ENCODE data around the gene SLC36A3. TPM values are rescaled to one million over a fixed set of nuclear protein-coding genes. Genes with fewer than 3 reads are reported as not detected.

The SLC36A3 gene
- total and polyA plus RNA-seq, 2 donors from 2014 or later = not detected

DNA sequence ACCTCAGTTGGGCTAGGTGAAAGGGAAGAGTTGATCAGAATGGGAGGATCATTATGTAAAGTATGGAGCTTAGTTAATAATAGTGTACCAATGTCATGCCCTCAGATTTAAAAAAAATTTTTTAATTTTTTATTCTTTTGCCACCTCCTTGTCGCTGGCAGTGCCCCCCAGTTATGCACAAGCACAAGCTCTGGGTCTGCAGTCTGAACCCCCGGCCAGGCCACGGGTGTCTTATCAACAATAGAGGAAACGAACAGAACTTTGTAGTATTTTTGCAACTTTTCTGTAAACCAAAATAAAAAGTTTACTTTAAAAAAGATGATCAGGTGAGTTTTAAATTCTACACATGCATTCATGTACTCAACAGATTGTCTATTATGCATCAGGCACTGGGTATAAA is 51.9 kb downstream of the SLC36A3 start:
- Histone ChIP-seq H3K4me3 (ENCODE audit: low read length in 3 of 3) (peak overlapping the region in 1 of 3 donors; percentile 81), H3K4me1 (ENCODE audit: control insufficient read depth in 2 of 3, insufficient read depth in 2 of 3, low read depth in 1 of 3, low read length in 3 of 3) (peaks cover 0 to 16% (median 13%) of the 10 kb centered on the region in 3 donors), H3K27me3 (ENCODE audit: control insufficient read depth, insufficient read depth, low read length) (no peaks in the 10 kb centered on the region), H3K27ac (ENCODE audit: low read depth in 2 of 2, low read length in 2 of 2) (no peak overlapping the region), H3K36me3 (ENCODE audit: control insufficient read depth in 2 of 3, insufficient read depth in 3 of 3, low read length in 3 of 3) (no peaks in the 10 kb centered on the region), H3K9me3 (ENCODE audit: control insufficient read depth in 2 of 3, insufficient read depth in 1 of 3, low read length in 3 of 3) (no peaks in the 10 kb centered on the region), H3K9ac (ENCODE audit: low read length in 3 of 3) (peak overlapping the region in 1 of 3 donors; percentile 71)
- intact Hi-C loops (cut with DNase I) = no loop called here
- DNase-seq (no peak), FAIRE-seq (no peak)
- TF ChIP-seq, protein P1, sequence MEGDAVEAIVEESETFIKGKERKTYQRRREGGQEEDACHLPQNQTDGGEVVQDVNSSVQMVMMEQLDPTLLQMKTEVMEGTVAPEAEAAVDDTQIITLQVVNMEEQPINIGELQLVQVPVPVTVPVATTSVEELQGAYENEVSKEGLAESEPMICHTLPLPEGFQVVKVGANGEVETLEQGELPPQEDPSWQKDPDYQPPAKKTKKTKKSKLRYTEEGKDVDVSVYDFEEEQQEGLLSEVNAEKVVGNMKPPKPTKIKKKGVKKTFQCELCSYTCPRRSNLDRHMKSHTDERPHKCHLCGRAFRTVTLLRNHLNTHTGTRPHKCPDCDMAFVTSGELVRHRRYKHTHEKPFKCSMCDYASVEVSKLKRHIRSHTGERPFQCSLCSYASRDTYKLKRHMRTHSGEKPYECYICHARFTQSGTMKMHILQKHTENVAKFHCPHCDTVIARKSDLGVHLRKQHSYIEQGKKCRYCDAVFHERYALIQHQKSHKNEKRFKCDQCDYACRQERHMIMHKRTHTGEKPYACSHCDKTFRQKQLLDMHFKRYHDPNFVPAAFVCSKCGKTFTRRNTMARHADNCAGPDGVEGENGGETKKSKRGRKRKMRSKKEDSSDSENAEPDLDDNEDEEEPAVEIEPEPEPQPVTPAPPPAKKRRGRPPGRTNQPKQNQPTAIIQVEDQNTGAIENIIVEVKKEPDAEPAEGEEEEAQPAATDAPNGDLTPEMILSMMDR (IDR thresholded peaks at IDR 0.05; ENCODE audit: borderline replicate concordance, extremely low read depth, insufficient read depth) = no peak

- no peak overlapping the region for H3K27ac ChIP-seq (ENCODE audit: low read depth in 2 of 2, low read length in 2 of 2)
Measured at GRCh38 chr5:151251001-151251551, 52.5 kb downstream of the SLC36A3 start.

DNA sequence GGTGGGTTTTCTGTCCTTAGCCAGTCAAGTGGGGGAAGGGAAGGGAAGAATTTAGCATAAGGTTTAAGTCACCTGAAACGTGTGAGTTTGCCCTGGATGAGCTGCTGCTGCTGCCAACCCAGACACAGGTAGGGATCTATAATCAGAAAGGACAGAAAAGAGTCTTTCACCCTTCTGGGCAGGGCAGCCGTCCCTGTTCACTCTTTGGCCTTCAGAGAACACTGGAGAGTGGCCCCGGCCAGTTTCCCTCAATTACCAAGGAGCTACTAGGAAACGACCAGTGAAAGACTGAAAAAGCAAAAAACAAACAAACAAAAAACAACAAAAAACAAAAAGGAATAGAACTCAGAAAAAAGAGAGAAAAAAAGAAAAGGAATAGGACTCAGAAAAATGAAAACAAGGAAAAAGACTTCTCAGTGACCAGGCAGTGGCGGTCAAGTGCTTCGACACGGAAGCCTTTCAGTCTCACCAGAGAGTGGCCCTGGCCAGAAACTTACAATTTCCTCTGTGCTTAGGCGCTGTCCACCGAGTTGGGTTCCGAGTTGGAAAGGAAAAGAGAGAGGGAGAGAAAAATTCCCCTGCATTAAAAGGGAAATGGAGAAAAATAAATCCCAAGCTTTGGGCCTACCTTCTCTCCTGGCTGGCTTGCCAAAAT is 53.1 kb downstream of the SLC36A3 start:
- no peak overlapping the region for H3K4me3 ChIP-seq (ENCODE audit: low read length in 3 of 3)
- no peak overlapping the region for H3K9ac ChIP-seq (ENCODE audit: low read length in 3 of 3)
- FAIRE-seq (no peak), DNase-seq (no peak)
- peaks cover 0 to 16% (median 13%) of the 10 kb centered on the region in 3 donors for H3K4me1 ChIP-seq (ENCODE audit: control insufficient read depth in 2 of 3, insufficient read depth in 2 of 3, low read depth in 1 of 3, low read length in 3 of 3)
- H3K36me3 ChIP-seq (ENCODE audit: control insufficient read depth in 2 of 3, insufficient read depth in 3 of 3, low read length in 3 of 3) = no peaks in the 10 kb centered on the region
- no peak overlapping the region for H3K27ac ChIP-seq (ENCODE audit: low read depth in 2 of 2, low read length in 2 of 2)
- no peaks in the 10 kb centered on the region for H3K9me3 ChIP-seq (ENCODE audit: control insufficient read depth in 2 of 3, insufficient read depth in 1 of 3, low read length in 3 of 3)
- TF ChIP-seq, protein P1 (IDR thresholded peaks at IDR 0.05; ENCODE audit: borderline replicate concordance, extremely low read depth, insufficient read depth) = no peak
- intact Hi-C loops (cut with DNase I) = no loop called here
- H3K27me3 ChIP-seq (ENCODE audit: control insufficient read depth, insufficient read depth, low read length) = no peaks in the 10 kb centered on the region

More at GRCh38 chr5:151251001-151251551, 52.5 kb downstream of the SLC36A3 start:
- FAIRE-seq = no peak
- DNase-seq = no peak
- Histone ChIP-seq H3K9me3 (ENCODE audit: control insufficient read depth in 2 of 3, insufficient read depth in 1 of 3, low read length in 3 of 3) (no peaks in the 10 kb centered on the region), H3K4me1 (ENCODE audit: control insufficient read depth in 2 of 3, insufficient read depth in 2 of 3, low read depth in 1 of 3, low read length in 3 of 3) (peaks cover 0 to 16% (median 13%) of the 10 kb centered on the region in 3 donors), H3K9ac (ENCODE audit: low read length in 3 of 3) (no peak overlapping the region), H3K36me3 (ENCODE audit: control insufficient read depth in 2 of 3, insufficient read depth in 3 of 3, low read length in 3 of 3) (no peaks in the 10 kb centered on the region), H3K4me3 (ENCODE audit: low read length in 3 of 3) (no peak overlapping the region), H3K27me3 (ENCODE audit: control insufficient read depth, insufficient read depth, low read length) (no peaks in the 10 kb centered on the region)
- intact Hi-C loops (cut with DNase I) = no loop called here
- TF ChIP-seq, protein P1 (IDR thresholded peaks at IDR 0.05; ENCODE audit: borderline replicate concordance, extremely low read depth, insufficient read depth) = no peak

Data from kidney (tissue), 14 donors.